ENCODE data around the gene POLR2E. TPM values are rescaled to one million over a fixed set of nuclear protein-coding genes. Genes with fewer than 3 reads are reported as not detected.

The POLR2E gene
- total and polyA plus RNA-seq, 2 experiments from 2014 or later = 172 to 336 TPM

DNA sequence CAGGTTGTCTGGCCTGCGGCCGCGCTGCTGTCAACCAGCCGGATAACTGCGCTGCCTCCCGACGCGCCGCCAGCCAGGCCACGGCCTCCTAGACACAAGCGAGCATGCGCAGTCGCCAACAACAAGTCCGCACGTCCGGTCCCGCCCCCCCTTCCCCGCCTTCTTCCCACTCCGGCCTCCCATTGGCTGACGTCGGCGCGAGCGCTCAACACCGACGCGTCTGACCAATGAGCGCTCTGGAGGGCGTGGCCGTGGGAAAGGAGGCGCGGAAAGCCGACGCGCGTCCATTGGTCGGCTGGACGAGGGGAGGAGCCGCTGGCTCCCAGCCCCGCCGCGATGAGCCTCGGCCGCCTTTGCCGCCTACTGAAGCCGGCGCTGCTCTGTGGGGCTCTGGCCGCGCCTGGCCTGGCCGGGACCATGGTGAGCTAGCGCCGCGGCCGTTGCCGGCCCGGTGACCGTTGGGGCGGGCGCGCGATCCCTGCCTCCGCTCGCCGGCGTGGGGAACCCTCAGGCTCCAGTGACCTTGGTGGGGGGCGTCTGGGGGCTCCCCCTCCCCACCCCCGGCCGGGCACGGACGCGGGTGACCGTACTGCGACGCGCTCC, 8.6 kb upstream of the POLR2E start, which contains the start of gene GPX4:
TSS of gene GPX4 (plus strand) at position 287 of the 603 bp plus-strand sequence. CDS start at position 337, 50 bp downstream.
- Histone ChIP-seq H3K9me2 (ENCODE audit: insufficient read depth) (no peaks in the 10 kb centered on the region), H3F3A (ENCODE audit: insufficient read depth) (peaks cover 40% of the 10 kb centered on the region), H3K79me2 (ENCODE audit: insufficient read depth) (0 out of 2 replicates have a peak, but pooled peaks cover 5% of the 10 kb centered on the region), H3K27me3 (replicated peaks; ENCODE audit: insufficient read depth) (no peaks in the 10 kb centered on the region), H4K20me1 (ENCODE audit: insufficient read depth) (no peaks in the 10 kb centered on the region), H3K4me1 (ENCODE audit: insufficient read depth) (peaks cover 29% of the 10 kb centered on the region), H3K9ac (peak within 1 kb of the TSS; percentile 88), H3K27ac (peak within 1 kb of the TSS; percentile 99), H2AFZ (no peak within 1 kb of the TSS), H3K4me2 (ENCODE audit: unreplicated experiment) (peak within 1 kb of the TSS; percentile 78), H3K36me3 (ENCODE audit: low read depth) (no peaks in the 10 kb centered on the region), H3K4me3 (peak within 1 kb of the TSS; percentile 71), H3K9me3 (ENCODE audit: low read depth) (no peaks in the 10 kb centered on the region)
- in situ Hi-C loops (cut with MboI) = no loop called here
- TF ChIP-seq EZH2phosphoT487 (IDR thresholded peaks at IDR 0.05; ENCODE audit: insufficient read depth, low read depth) (no peak), EZH2 (IDR thresholded peaks at IDR 0.05; ENCODE audit: insufficient read depth, poor library complexity, severe bottlenecking) (no peak)
- peak; percentile 100 for DNase-seq
- 1 to 2% methylated on average over 59 to 65 of the region's 75 CpGs for WGBS, 2 experiments (ENCODE audit: low coverage in 1 of 2, low lambda C conversion rate in 2 of 2, missing lambda C conversion rate in 2 of 2)

DNA sequence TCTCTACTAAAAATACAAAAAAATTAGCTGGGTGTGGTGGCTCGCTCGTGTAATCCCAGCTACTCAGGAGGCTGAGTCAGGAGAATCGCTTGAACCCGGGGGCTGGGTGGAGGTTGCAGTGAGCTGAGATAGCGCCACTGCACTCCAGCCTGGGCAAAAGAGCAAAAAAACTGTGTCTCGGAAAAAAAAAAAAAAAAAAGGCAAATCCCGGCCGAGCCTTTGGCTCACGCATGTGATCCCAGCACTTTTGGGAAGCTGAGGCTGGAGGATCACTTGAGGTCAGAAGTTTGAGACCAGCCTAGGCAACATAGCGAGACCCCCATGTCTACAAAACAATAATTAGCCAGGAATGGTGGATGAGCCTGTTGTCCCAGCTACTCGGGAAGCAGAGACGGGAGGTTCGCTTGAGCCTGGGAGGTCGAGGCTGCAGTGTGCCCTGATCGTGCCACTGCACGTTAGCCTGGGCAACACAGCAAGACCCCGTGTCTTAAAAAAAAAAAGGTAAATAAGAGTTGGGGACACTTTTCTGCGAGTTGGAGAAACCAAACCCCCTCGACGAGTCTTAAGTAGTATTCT, 8.0 kb upstream of the POLR2E start:
- Histone ChIP-seq H3K9me3 (ENCODE audit: low read depth) (no peaks in the 10 kb centered on the region), H3K79me2 (ENCODE audit: insufficient read depth) (0 out of 2 replicates have a peak, but pooled peaks cover 5% of the 10 kb centered on the region), H3K4me1 (ENCODE audit: insufficient read depth) (peaks cover 33% of the 10 kb centered on the region), H3K9ac (peak overlapping the region; percentile 85), H3K9me2 (ENCODE audit: insufficient read depth) (no peaks in the 10 kb centered on the region), H3K27me3 (replicated peaks; ENCODE audit: insufficient read depth) (no peaks in the 10 kb centered on the region), H3K36me3 (ENCODE audit: low read depth) (no peaks in the 10 kb centered on the region), H3K4me2 (ENCODE audit: unreplicated experiment) (peak overlapping the region; percentile 61), H4K20me1 (ENCODE audit: insufficient read depth) (no peaks in the 10 kb centered on the region), H2AFZ (no peak overlapping the region), H3K27ac (peak overlapping the region; percentile 99), H3K4me3 (peak overlapping the region; percentile 51), H3F3A (ENCODE audit: insufficient read depth) (peaks cover 41% of the 10 kb centered on the region)
- in situ Hi-C loops (cut with MboI) = no loop called here
- no peak for TF ChIP-seq EZH2 (IDR thresholded peaks at IDR 0.05; ENCODE audit: insufficient read depth, poor library complexity, severe bottlenecking)
- 4 to 6% methylated on average over 20 of the region's 20 CpGs for WGBS, 2 experiments (ENCODE audit: low coverage in 1 of 2, low lambda C conversion rate in 2 of 2, missing lambda C conversion rate in 2 of 2)
- peak; percentile 77 for DNase-seq

DNA sequence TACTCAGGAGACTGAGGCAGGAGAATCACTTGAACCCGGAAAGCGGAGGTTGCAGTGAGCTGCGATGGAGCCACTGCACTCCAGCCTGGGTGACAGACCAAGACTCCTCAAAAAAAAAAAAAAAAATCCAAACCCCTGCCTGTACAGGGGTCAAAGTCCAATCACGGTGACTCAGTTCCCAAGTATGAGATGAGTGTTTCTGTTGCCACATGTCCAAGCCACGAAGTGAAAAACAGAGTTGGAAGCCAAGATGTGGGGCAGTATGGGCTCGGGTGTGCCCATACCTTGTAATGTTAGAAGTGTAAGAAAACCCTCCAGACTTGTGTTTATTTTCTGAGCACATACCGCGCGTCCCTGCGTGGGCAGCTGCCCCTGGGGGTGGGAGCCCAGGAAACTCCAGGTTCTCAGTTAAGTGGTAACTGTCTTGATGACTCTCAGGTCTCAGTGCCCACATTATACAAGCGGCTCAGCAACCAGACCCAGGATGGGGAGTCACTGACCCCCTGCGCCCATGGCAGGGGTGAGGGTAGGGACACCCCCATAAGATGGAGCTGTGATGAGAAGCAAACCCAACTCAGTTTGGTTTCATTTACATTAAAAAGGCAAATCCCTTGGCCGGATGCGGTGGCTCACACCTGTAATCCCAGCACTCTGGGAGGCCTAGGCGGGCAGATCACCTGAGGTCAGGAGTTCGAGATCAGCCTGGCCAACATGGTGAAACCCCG, 7.4 kb upstream of the POLR2E start:
- TF ChIP-seq EZH2phosphoT487 (IDR thresholded peaks at IDR 0.05; ENCODE audit: insufficient read depth, low read depth) (no peak), EZH2 (IDR thresholded peaks at IDR 0.05; ENCODE audit: insufficient read depth, poor library complexity, severe bottlenecking) (no peak)
- in situ Hi-C loops (cut with MboI) = no loop called here
- Histone ChIP-seq H3K9me3 (ENCODE audit: low read depth) (no peaks in the 10 kb centered on the region), H3K4me3 (peak overlapping the region; percentile 51), H3K27ac (peak overlapping the region; percentile 99), H4K20me1 (ENCODE audit: insufficient read depth) (no peaks in the 10 kb centered on the region), H3K9ac (peak overlapping the region; percentile 85), H2AFZ (no peak overlapping the region), H3K79me2 (ENCODE audit: insufficient read depth) (0 out of 2 replicates have a peak, but pooled peaks cover 5% of the 10 kb centered on the region), H3K4me2 (ENCODE audit: unreplicated experiment) (peak overlapping the region; percentile 64), H3K4me1 (ENCODE audit: insufficient read depth) (peaks cover 33% of the 10 kb centered on the region), H3K36me3 (ENCODE audit: low read depth) (no peaks in the 10 kb centered on the region), H3K9me2 (ENCODE audit: insufficient read depth) (no peaks in the 10 kb centered on the region), H3F3A (ENCODE audit: insufficient read depth) (peaks cover 41% of the 10 kb centered on the region), H3K27me3 (replicated peaks; ENCODE audit: insufficient read depth) (no peaks in the 10 kb centered on the region)
- peak; percentile 98 for DNase-seq
- 16 to 17% methylated on average over 16 to 17 of the region's 17 CpGs for WGBS, 2 experiments (ENCODE audit: low coverage in 1 of 2, low lambda C conversion rate in 2 of 2, missing lambda C conversion rate in 2 of 2)

DNA sequence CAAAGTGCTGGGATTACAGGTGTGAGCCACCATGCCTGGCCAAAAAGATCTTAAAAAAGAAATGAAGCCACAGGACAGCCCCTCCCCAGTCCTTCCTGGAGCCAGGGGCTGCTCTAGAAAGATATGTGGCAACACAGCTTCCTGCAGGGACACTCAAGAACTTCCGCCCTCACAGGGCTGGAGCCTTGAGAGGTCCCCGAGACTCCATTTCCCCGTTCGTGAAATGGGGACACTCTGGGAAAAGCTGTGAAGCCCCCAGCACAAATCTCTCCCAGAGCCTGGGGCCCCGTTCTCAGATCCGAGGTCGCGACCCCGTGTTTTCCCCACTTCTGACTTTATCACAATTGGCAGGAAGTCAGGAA, 6.1 kb upstream of the POLR2E start:
- no peak for DNase-seq
- in situ Hi-C loops (cut with MboI) = no loop called here
- Histone ChIP-seq H3K9ac (peak overlapping the region; percentile 85), H3K36me3 (ENCODE audit: low read depth) (no peaks in the 10 kb centered on the region), H3K4me3 (peak overlapping the region; percentile 36), H4K20me1 (ENCODE audit: insufficient read depth) (no peaks in the 10 kb centered on the region), H2AFZ (no peak overlapping the region), H3K9me3 (ENCODE audit: low read depth) (no peaks in the 10 kb centered on the region), H3K4me1 (ENCODE audit: insufficient read depth) (peaks cover 33% of the 10 kb centered on the region), H3K9me2 (ENCODE audit: insufficient read depth) (no peaks in the 10 kb centered on the region), H3K27me3 (replicated peaks; ENCODE audit: insufficient read depth) (no peaks in the 10 kb centered on the region), H3K4me2 (ENCODE audit: unreplicated experiment) (peak overlapping the region; percentile 64), H3K27ac (peak overlapping the region; percentile 99), H3K79me2 (ENCODE audit: insufficient read depth) (0 out of 2 replicates have a peak, but pooled peaks cover 5% of the 10 kb centered on the region), H3F3A (ENCODE audit: insufficient read depth) (peaks cover 41% of the 10 kb centered on the region)
- TF ChIP-seq EZH2 (IDR thresholded peaks at IDR 0.05; ENCODE audit: insufficient read depth, poor library complexity, severe bottlenecking) (no peak), EZH2phosphoT487 (IDR thresholded peaks at IDR 0.05; ENCODE audit: insufficient read depth, low read depth) (no peak)
- WGBS, 2 experiments (ENCODE audit: low coverage in 1 of 2, low lambda C conversion rate in 2 of 2, missing lambda C conversion rate in 2 of 2) = 4 to 5% methylated on average over 9 of the region's 9 CpGs
